Transverse colon (tissue), 4 donors: ENCODE measurements around the gene ITGAD. TPM values are rescaled to one million over a fixed set of nuclear protein-coding genes. Genes with fewer than 3 reads are reported as not detected.

Source experiments
- DNase-seq: peaks from one replicate; pipeline ENCODE4 v3.0.0-alpha.2; 2019
- H3K27ac ChIP-seq, 4 donors: fragments of 200-600 bp; sonication (generic); 2 replicates each; pipeline ENCODE4 v1.5.1; 2016 to 2018; ENCODE audit warnings: inconsistent platforms in 4 of 4
- H3K27me3 ChIP-seq: fragments of 200-600 bp; sonication (generic); 2 replicates; pipeline ENCODE4 v1.5.1; 2017; ENCODE audit warnings: inconsistent platforms
- H3K36me3 ChIP-seq, 4 donors: fragments of 200-600 bp; sonication (generic); 2 replicates each; pipeline ENCODE4 v1.5.1; 2017 to 2019; ENCODE audit warnings: inconsistent platforms in 4 of 4
- H3K4me1 ChIP-seq, 4 donors: fragments of 200-600 bp; sonication (generic); 2 replicates each; pipeline ENCODE4 v1.5.1; 2017 to 2020; ENCODE audit warnings: inconsistent platforms in 4 of 4
- H3K4me3 ChIP-seq, 4 donors: fragments of 200-600 bp; sonication (generic); 1 replicate in 1 of 4; 2 replicates in 3 of 4; pipeline versions ENCODE4 v1.5.1 to v1.6.1; 2017 to 2019; ENCODE audit warnings: inconsistent platforms in 4 of 4
- H3K9me3 ChIP-seq, 2 donors: fragments of 200-600 bp; sonication (generic); 2 replicates each; pipeline ENCODE4 v1.5.1; 2017 to 2019; ENCODE audit warnings: inconsistent platforms in 2 of 2
- CTCF ChIP-seq, 5 experiments: fragments of 200-600 bp in 3 of 5; fragments of 450-650 bp in 2 of 5; sonication (generic) in 3 of 5; IDR thresholded peaks; 1 replicate in 2 of 5; 2 replicates in 3 of 5; pipeline ENCODE4 v1.5.1; 2016 to 2017; ENCODE audit warnings: antibody characterized with exemption in 5 of 5, inconsistent platforms in 3 of 5, mild to moderate bottlenecking in 2 of 5, moderate library complexity in 1 of 5
- EP300 ChIP-seq: sonication (generic); formaldehyde crosslinking; IDR thresholded peaks from one replicate; pipeline ENCODE4 v1.6.1; 2017; ENCODE audit warnings: antibody characterized with exemption, low read depth
- POLR2A ChIP-seq: fragments of 450-650 bp; IDR thresholded peaks from one replicate; pipeline ENCODE4 v1.6.1; 2016; ENCODE audit warnings: antibody characterized with exemption, mild to moderate bottlenecking, moderate library complexity
- POLR2AphosphoS5 ChIP-seq, 3 donors: sonication (generic); formaldehyde crosslinking; IDR thresholded peaks; one replicate each; pipeline ENCODE4 v1.6.1; 2016; ENCODE audit warnings: antibody characterized with exemption in 3 of 3
- WGBS, 2 donors: methylation state at CpG; one replicate each; pipeline ENCODE4 v1.1.5; 2018; ENCODE audit warnings: low coverage in 1 of 2; 5-methylcytosine and 5-hydroxymethylcytosine counted together
- in situ Hi-C, 4 donors: fragments of 200-750 bp; cut with MboI; loops; one replicate each; pipeline versions ENCODE4 v1.15.0 to v1.15.1; 2017; ENCODE audit warnings: low sequenced_read_pairs in 3 of 4, low pct_ligation_motif_present in 1 of 4, low pct_unique_long_range_greater_than_20kb in 1 of 4
- intact Hi-C: fragments of 100-400 bp; cut with DNase I; formaldehyde crosslinking; loops from one replicate; pipeline ENCODE4 v1.15.1; 2023; ENCODE audit warnings: low total_unique reads
- total RNA-seq, 4 donors: library from RNA; depleted of rRNA; stranded (reverse); fragments of >200 nt; gene quantifications; one replicate each; pipeline ENCODE4 v1.1.0, GENCODE V29; 2016

ITGAD gene
- total RNA-seq, 4 donors from 2014 or later, result 0.75 TPM; not detected in 3

GRCh38 chr16:31354394-31355291 lies 38.5 kb upstream of the ITGAD start, which contains the start of gene ITGAX:
ITGAX (plus strand) TSS chr16:31355176; CDS start chr16:31355255, 79 bp downstream.
- no peaks in the 10 kb centered on the region for H3K36me3 ChIP-seq
- peak; percentile 52 for DNase-seq
- H3K27ac ChIP-seq, result peak within 1 kb of the TSS in 1 of 4 donors; percentile 55
- TF ChIP-seq POLR2AphosphoS5 (IDR thresholded peaks at IDR 0.05), result peak in 1 of 3 donors; percentile 31
- TF ChIP-seq POLR2A, result no peak
- in situ Hi-C loops, result no loop called here
- no peaks in the 10 kb centered on the region for H3K4me1 ChIP-seq
- no peaks in the 10 kb centered on the region for H3K27me3 ChIP-seq
- no peaks in the 10 kb centered on the region for H3K9me3 ChIP-seq
- H3K4me3 ChIP-seq, result peak within 1 kb of the TSS in 1 of 4 donors; percentile 4
- intact Hi-C loops, result no loop called here
- 30 to 36% methylated on average over 2 to 10 of the region's 10 CpGs for WGBS, 2 donors

GRCh38 chr16:31355431-31356100 lies 37.6 kb upstream of the ITGAD start:
- 70 to 80% methylated on average over 1 to 14 of the region's 14 CpGs for WGBS, 2 donors
- intact Hi-C loops (no loop called here), in situ Hi-C loops (no loop called here)
- no peaks in the 10 kb centered on the region for H3K4me1 ChIP-seq
- H3K36me3 ChIP-seq, result no peaks in the 10 kb centered on the region
- TF ChIP-seq EP300 (no peak), POLR2A (no peak), CTCF (IDR thresholded peaks at IDR 0.05) (no peak), POLR2AphosphoS5 (IDR thresholded peaks at IDR 0.05) (no peak)
- H3K4me3 ChIP-seq, result peak overlapping the region in 1 of 4 donors; percentile 4
- H3K9me3 ChIP-seq, result no peaks in the 10 kb centered on the region
- no peaks in the 10 kb centered on the region for H3K27me3 ChIP-seq
- H3K27ac ChIP-seq, result peak overlapping the region in 1 of 4 donors; percentile 15
- DNase-seq, result no peak

GRCh38 chr16:31356566-31357323 lies 36.4 kb upstream of the ITGAD start:
- intact Hi-C loops, result no loop called here
- Histone ChIP-seq H3K36me3 (no peaks in the 10 kb centered on the region), H3K27me3 (no peaks in the 10 kb centered on the region), H3K9me3 (no peaks in the 10 kb centered on the region), H3K4me1 (no peaks in the 10 kb centered on the region), H3K27ac (no peak overlapping the region), H3K4me3 (no peak overlapping the region)
- in situ Hi-C loops, result no loop called here
- DNase-seq, result no peak
- 66 to 100% methylated on average over 1 to 18 of the region's 28 CpGs for WGBS, 2 donors
- TF ChIP-seq POLR2A, result no peak

- Histone ChIP-seq H3K27me3 (no peaks in the 10 kb centered on the region), H3K4me3 (no peak overlapping the region), H3K36me3 (no peaks in the 10 kb centered on the region), H3K27ac (no peak overlapping the region), H3K4me1 (no peaks in the 10 kb centered on the region), H3K9me3 (no peaks in the 10 kb centered on the region)
- TF ChIP-seq CTCF (IDR thresholded peaks at IDR 0.05), result no peak
- no peak for TF ChIP-seq POLR2A
- TF ChIP-seq POLR2AphosphoS5 (IDR thresholded peaks at IDR 0.05), result no peak
- no peak for TF ChIP-seq EP300
- WGBS, 2 donors, result 0 to 79% methylated on average over 1 to 16 of the region's 18 CpGs
- intact Hi-C loops, result no loop called here
- no peak for DNase-seq
- in situ Hi-C loops, result no loop called here
These were observed 35.6 kb upstream of the ITGAD start for GRCh38 chr16:31357324-31358109.
